HG03066 (cell line): ENCODE data around the gene TLK2.
"Not testable (repeated sequence)": the region's sequence is repeated elsewhere in the genome, so short reads cannot be mapped to it uniquely, and the experiment has no call there.

Source experiments
- ATAC-seq: cut with Tn5 transposase; IDR thresholded peaks from one replicate; pipeline ENCODE4 v1.9.1; 2021; ENCODE audit warnings: low read depth; ENCODE audit not compliant: unreplicated experiment

TLK2 gene

GRCh38 chr17:62596662-62597061 lies 118.0 kb downstream of the TLK2 start:
- ATAC-seq: no peak

GRCh38 chr17:62597150-62597549 lies 118.5 kb downstream of the TLK2 start:
- no peak for ATAC-seq

GRCh38 chr17:62597920-62598319 lies 119.3 kb downstream of the TLK2 start:
- ATAC-seq: no peak

- no peak for ATAC-seq
Measured at GRCh38 chr17:62599964-62600657, 121.5 kb downstream of the TLK2 start.

- no peak for ATAC-seq
Measured at GRCh38 chr17:62600805-62601204, 122.2 kb downstream of the TLK2 start.

- ATAC-seq: no peak
Measured at GRCh38 chr17:62601471-62601870, 122.8 kb downstream of the TLK2 start.

- not testable (repeated sequence) for ATAC-seq
Measured at GRCh38 chr17:62603783-62604182, 125.2 kb downstream of the TLK2 start.

GRCh38 chr17:62605588-62605987 lies 127.0 kb downstream of the TLK2 start:
- ATAC-seq: no peak

- ATAC-seq: peak; percentile 81
Measured at GRCh38 chr17:62611292-62611691, 132.7 kb downstream of the TLK2 start.

- peak; percentile 32 for ATAC-seq
Measured at GRCh38 chr17:62611728-62612127, 133.1 kb downstream of the TLK2 start.

GRCh38 chr17:62612289-62612688 lies 133.7 kb downstream of the TLK2 start:
- ATAC-seq: not testable (repeated sequence)

GRCh38 chr17:62613095-62613494 lies 134.5 kb downstream of the TLK2 start:
- not testable (repeated sequence) for ATAC-seq

- no peak for ATAC-seq
Measured at GRCh38 chr17:62614142-62614541, 135.5 kb downstream of the TLK2 start.

- ATAC-seq: no peak
Measured at GRCh38 chr17:62615503-62615902, 136.9 kb downstream of the TLK2 start.

- ATAC-seq: no peak
Measured at GRCh38 chr17:62616993-62617893, 138.6 kb downstream of the TLK2 start.

GRCh38 chr17:62617894-62618472 lies 139.4 kb downstream of the TLK2 start:
- ATAC-seq: no peak

GRCh38 chr17:62618647-62619416 lies 140.2 kb downstream of the TLK2 start:
- no peak for ATAC-seq

- no peak for ATAC-seq
Measured at GRCh38 chr17:62619417-62620155, 141.0 kb downstream of the TLK2 start.

GRCh38 chr17:62621223-62621622 lies 142.6 kb downstream of the TLK2 start:
- no peak for ATAC-seq
